22Rv1 (cell line): ENCODE results near the gene CFAP97D1.

Source experiments
- ZFX ChIP-seq: fragments of 450-650 bp; IDR thresholded peaks from 2 replicates; pipeline ENCODE4 v1.6.1; 2017; ENCODE audit warnings: antibody characterized with exemption, borderline replicate concordance
- TF ChIP-seq, protein P1 (sequence below): fragments of 450-650 bp; IDR thresholded peaks from 2 replicates; pipeline ENCODE4 v1.5.1; 2017; ENCODE audit warnings: mild to moderate bottlenecking

DNA sequence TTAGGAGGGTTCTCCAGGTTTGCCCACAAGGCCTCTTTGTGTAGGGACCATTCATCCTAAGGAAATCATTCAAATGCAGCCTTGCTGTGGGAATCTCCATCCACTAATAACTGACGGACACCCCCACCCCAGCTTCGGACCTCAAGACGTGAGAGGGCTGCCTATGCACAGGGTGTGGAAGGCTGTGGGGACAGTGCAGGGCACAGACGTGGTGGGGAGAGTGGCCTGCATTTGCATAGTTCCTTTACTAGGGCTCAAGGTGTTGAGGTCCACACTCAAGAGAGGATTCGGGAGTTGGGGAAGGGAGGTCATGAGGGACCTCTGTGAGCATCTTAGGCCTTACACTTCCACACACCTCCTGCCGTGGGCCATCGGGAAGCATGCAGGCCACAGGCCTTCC is 11.3 kb upstream of the CFAP97D1 start:
- TF ChIP-seq, protein P1, sequence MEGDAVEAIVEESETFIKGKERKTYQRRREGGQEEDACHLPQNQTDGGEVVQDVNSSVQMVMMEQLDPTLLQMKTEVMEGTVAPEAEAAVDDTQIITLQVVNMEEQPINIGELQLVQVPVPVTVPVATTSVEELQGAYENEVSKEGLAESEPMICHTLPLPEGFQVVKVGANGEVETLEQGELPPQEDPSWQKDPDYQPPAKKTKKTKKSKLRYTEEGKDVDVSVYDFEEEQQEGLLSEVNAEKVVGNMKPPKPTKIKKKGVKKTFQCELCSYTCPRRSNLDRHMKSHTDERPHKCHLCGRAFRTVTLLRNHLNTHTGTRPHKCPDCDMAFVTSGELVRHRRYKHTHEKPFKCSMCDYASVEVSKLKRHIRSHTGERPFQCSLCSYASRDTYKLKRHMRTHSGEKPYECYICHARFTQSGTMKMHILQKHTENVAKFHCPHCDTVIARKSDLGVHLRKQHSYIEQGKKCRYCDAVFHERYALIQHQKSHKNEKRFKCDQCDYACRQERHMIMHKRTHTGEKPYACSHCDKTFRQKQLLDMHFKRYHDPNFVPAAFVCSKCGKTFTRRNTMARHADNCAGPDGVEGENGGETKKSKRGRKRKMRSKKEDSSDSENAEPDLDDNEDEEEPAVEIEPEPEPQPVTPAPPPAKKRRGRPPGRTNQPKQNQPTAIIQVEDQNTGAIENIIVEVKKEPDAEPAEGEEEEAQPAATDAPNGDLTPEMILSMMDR, result no peak
- TF ChIP-seq ZFX, result no peak
